Measurements from ENCODE around the gene ARNT2.

DNA sequence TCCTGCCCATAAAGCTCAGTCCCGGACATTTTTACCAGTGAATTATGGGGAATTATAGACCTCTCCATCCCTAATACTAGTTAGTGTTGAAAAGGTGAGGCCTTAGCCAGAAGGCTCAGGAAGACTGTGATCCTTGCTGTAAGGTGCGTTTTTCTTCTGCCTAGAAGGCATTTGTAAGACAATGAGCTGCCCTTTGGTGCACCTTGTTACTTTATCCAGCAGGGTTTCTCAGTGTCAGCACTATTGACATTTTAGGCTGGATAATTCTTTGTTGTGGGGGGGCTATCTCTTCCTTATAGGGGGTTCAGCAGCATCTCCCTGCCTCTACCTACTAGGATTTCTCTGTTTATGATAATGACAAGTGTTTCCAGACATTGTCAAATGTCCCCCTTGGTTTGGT is 182.8 kb downstream of the ARNT2 start:
- TF ChIP-seq JUNB (IDR thresholded peaks at IDR 0.05) (no peak), MYC (IDR thresholded peaks at IDR 0.05; ENCODE audit: borderline replicate concordance, low read length) (no peak), REST (IDR thresholded peaks at IDR 0.05) (no peak), MAX (IDR thresholded peaks at IDR 0.05) (no peak), CTCF (IDR thresholded peaks at IDR 0.05) (no peak), HMGXB4 (CRISPR knock-in tag; IDR thresholded peaks at IDR 0.05; ENCODE audit: borderline replicate concordance) (no peak), POLR2A (IDR thresholded peaks at IDR 0.05; ENCODE audit: low read length) (no peak), CHD2 (IDR thresholded peaks at IDR 0.05; ENCODE audit: low read length, partially characterized antibody) (no peak), HOXB13 (CRISPR knock-in tag; IDR thresholded peaks at IDR 0.05; ENCODE audit: low read depth) (no peak), CEBPB (IDR thresholded peaks at IDR 0.05) (no peak), ZFP36 (IDR thresholded peaks at IDR 0.05; ENCODE audit: borderline replicate concordance, partially characterized antibody) (no peak)

Data from A549 (cell line).